Daoy (cell line): ENCODE data around the gene SLC45A1. TPM values are rescaled to one million over a fixed set of nuclear protein-coding genes. Genes with fewer than 3 reads are reported as not detected.

Experiments
- DNase-seq: peaks from one replicate; pipeline ENCODE4 v3.0.0-alpha.2; 2015; ENCODE audit warnings: low read depth
- total RNA-seq: library from RNA; depleted of rRNA; stranded (reverse); fragments of >200 nt; shearing (Covaris generic); gene quantifications from 2 replicates; pipeline ENCODE4 v1.2.3, GENCODE V29; 2014

The SLC45A1 gene
- total RNA-seq, 1 experiment from 2014 or later, result 0.34 TPM

- DNase-seq, result no peak
Measured at GRCh38 chr1:8335246-8335645, 17.3 kb downstream of the SLC45A1 start.

GRCh38 chr1:8337776-8338525, 20.0 kb downstream of the SLC45A1 start:
- DNase-seq, result no peak

- DNase-seq, result no peak
Measured at GRCh38 chr1:8338526-8339202, 20.8 kb downstream of the SLC45A1 start.

- DNase-seq, result no peak
Measured at GRCh38 chr1:8339203-8339600, 21.3 kb downstream of the SLC45A1 start.

- DNase-seq, result no peak
Measured at GRCh38 chr1:8340448-8340847, 22.5 kb downstream of the SLC45A1 start.

- no peak for DNase-seq
Measured at GRCh38 chr1:8342325-8342724, 24.4 kb downstream of the SLC45A1 start.

- no peak for DNase-seq
Measured at GRCh38 chr1:8343044-8343443, 25.1 kb downstream of the SLC45A1 start.

- DNase-seq, result peak; percentile 94
Measured at GRCh38 chr1:8343464-8344001, 25.6 kb downstream of the SLC45A1 start.

GRCh38 chr1:8344893-8345507, 27.1 kb downstream of the SLC45A1 start:
- no peak for DNase-seq

GRCh38 chr1:8345621-8346415, 27.9 kb downstream of the SLC45A1 start:
- no peak for DNase-seq

GRCh38 chr1:8347635-8348034, 29.7 kb downstream of the SLC45A1 start:
- peak; percentile 38 for DNase-seq

GRCh38 chr1:8348047-8348776, 30.3 kb downstream of the SLC45A1 start:
- no peak for DNase-seq

GRCh38 chr1:8348777-8349472, 31.0 kb downstream of the SLC45A1 start:
- peak; percentile 72 for DNase-seq

- no peak for DNase-seq
Measured at GRCh38 chr1:8349473-8349865, 31.6 kb downstream of the SLC45A1 start.

- DNase-seq, result peak; percentile 48
Measured at GRCh38 chr1:8349961-8350360, 32.0 kb downstream of the SLC45A1 start.

GRCh38 chr1:8350914-8351684, 33.2 kb downstream of the SLC45A1 start:
- no peak for DNase-seq

GRCh38 chr1:8351693-8352470, 34.0 kb downstream of the SLC45A1 start:
- peak; percentile 43 for DNase-seq

- DNase-seq, result no peak
Measured at GRCh38 chr1:8352471-8352845, 34.5 kb downstream of the SLC45A1 start.
